H1 (cell line): ENCODE data around the gene PLCB1. TPM values are rescaled to one million over a fixed set of nuclear protein-coding genes. Genes with fewer than 3 reads are reported as not detected.

ENCODE experiments used
- CHD7 ChIP-seq: fragments of 300-600 bp; sonication (generic); IDR thresholded peaks from 2 replicates; pipeline ENCODE4 v1.7.1; 2012; ENCODE audit warnings: low read length, moderate library complexity, mild to moderate bottlenecking, inconsistent platforms; ENCODE audit not compliant: insufficient replicate concordance
- polyA plus RNA-seq, 7 experiments: library from polyadenylated mRNA; depleted of rRNA in 3 of 7; stranded (reverse) in 5 of 7; unstranded in 2 of 7; fragments of >200 nt in 5 of 7; fragments of 200-250 nt in 2 of 7; gene quantifications; 1 replicate in 5 of 7; 2 replicates in 1 of 7; 4 replicates in 1 of 7; pipeline versions ENCODE4 v1.2.1 to v1.2.3, GENCODE V29; 2011 to 2013; ENCODE audit warnings: missing spikeins in 2 of 7, mixed read lengths in 2 of 7
- total RNA-seq: library from RNA; stranded (reverse); fragmentation: NEBNext Ultra II Directional; extraction: Animal tissue kit (Norgen Biotek cat#: 25700); gene quantifications from 2 replicates; pipeline ENCODE4 v1.2.1, GENCODE V29; 2021

Gene PLCB1
- total and polyA plus RNA-seq, 2 of the 8 experiments (the other 6 are each of a cell fraction or from before 2014, with no cell fraction given): 2.6 to 9.1 TPM

- TF ChIP-seq CHD7: no peak
These were observed 728.0 kb downstream of the PLCB1 start (continued) for GRCh38 chr20:8860011-8860495.
